ENCODE measurements around the gene DNASE2B.
A peak's percentile ranks its signal among the peaks of the same experiment; 100 is the strongest.

The DNASE2B gene

DNA sequence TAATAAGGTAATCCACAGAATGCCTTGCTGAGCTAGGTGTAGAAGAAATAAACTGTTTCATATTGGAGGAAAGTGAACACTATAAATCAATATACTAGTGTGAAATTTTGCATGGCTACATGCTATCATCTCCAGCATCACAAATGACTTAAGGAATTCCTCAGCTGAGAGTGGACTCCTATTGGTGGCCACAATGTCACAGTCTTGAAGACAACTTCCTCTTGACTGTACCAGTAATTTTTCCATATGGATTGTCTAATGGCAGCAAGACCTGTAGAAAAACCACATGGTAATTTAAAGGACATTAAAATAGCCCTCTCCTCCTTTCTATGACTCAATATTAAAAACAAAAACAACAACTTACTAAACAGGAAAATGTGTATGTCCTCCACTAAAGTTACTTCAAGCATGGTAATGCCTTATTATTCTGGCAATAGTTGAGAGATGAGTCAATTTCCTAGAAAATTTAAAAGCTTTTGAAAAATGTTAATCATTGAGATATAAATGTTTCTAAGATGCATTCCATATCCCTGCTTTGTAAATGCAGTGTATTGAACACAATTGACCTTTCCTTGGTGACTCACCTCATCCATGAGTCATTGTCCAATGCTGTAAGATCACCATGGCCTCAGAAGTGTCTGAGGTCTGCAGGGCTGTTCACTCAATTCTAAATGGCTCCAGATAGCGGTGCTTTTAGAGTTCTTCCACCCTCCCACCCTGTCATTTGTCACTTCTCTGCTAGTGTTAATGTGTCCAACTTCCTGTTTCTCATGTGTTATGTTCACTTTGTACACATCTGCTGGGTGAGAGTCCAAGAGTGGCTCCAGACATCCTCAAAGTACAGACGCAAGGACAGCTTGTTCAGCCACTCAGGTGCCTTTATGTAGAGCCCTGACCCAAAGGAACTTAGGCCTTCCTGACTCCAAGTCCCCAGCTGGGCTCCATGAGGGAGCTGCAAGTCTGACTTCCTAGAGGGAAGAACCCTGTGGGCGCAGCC is 32.8 kb upstream of the DNASE2B start:
- TF ChIP-seq, protein P1, sequence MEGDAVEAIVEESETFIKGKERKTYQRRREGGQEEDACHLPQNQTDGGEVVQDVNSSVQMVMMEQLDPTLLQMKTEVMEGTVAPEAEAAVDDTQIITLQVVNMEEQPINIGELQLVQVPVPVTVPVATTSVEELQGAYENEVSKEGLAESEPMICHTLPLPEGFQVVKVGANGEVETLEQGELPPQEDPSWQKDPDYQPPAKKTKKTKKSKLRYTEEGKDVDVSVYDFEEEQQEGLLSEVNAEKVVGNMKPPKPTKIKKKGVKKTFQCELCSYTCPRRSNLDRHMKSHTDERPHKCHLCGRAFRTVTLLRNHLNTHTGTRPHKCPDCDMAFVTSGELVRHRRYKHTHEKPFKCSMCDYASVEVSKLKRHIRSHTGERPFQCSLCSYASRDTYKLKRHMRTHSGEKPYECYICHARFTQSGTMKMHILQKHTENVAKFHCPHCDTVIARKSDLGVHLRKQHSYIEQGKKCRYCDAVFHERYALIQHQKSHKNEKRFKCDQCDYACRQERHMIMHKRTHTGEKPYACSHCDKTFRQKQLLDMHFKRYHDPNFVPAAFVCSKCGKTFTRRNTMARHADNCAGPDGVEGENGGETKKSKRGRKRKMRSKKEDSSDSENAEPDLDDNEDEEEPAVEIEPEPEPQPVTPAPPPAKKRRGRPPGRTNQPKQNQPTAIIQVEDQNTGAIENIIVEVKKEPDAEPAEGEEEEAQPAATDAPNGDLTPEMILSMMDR (IDR thresholded peaks at IDR 0.05; ENCODE audit: low read depth, low read length, missing control alignments) = no peak
- DNase-seq (ENCODE audit: extremely low read depth, low read depth) = peak; percentile 100
- no peak overlapping the region for H3K4me3 ChIP-seq (replicated peaks; ENCODE audit: low read depth, low read length)

DNA sequence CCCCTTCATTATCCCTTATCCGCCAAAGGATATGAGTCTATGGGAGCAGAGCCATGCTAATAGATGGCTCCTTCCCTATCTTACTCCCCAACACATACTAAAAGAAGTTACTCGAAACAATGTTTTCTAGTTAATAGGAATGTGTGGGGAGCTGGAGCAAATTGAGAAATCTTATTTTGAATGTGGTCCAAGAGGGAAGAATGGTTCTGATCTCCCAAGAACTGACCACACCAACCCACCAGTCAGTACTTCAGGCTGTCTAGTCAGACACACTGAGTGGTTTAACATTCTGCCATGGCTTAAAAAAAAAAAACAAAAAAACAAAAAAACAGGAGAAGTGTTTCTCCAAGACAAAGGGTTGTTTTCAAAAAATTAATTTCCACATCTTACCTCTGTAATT is 31.5 kb upstream of the DNASE2B start:
- H3K4me3 ChIP-seq (replicated peaks; ENCODE audit: low read depth, low read length) = no peak overlapping the region
- no peak for DNase-seq (ENCODE audit: extremely low read depth, low read depth)
- TF ChIP-seq, protein P1 (IDR thresholded peaks at IDR 0.05; ENCODE audit: low read depth, low read length, missing control alignments) = no peak

DNA sequence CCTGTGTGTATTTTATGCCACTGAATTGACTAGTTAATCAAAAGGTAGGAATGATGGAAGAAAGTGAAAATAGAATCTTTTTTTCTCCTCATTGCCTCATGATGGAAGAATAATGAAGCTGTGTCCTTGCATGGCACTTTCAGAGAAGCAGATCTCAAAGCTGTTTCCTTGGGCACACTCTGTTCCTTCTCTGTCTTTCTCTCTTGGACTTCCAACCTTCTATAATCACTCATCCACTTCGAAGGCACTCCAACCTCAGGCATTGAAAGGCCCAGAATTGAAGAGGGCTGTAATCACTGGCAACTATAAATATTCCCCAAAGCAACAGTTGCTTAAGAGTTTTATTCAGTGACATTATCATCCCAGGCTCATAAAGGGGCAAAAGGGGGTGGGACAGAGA is 31.1 kb upstream of the DNASE2B start:
- H3K4me3 ChIP-seq (replicated peaks; ENCODE audit: low read depth, low read length) = no peak overlapping the region
- TF ChIP-seq, protein P1 (IDR thresholded peaks at IDR 0.05; ENCODE audit: low read depth, low read length, missing control alignments) = no peak
- DNase-seq (ENCODE audit: extremely low read depth, low read depth) = no peak

DNA sequence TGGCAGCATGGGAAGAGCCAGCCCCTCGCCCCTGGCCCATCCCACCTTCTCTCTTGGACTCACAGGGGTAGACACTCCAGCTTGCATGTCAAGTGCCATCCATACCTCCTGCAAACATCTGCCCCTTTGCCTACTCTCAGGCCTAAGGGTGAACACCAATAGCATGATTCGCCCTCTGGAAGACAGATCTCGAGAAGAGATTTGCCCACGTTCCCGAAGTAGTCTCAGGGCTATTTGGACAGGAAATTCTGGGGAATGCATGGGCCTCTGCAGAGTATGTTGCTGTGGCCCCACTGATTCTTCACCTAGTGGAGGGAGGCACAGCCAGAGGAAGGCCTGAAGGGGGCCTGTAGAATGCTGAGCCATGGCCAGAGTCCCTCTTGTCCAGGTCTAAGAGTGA is 29.8 kb upstream of the DNASE2B start:
- no peak for DNase-seq (ENCODE audit: extremely low read depth, low read depth)
- H3K4me3 ChIP-seq (replicated peaks; ENCODE audit: low read depth, low read length) = no peak overlapping the region
- TF ChIP-seq, protein P1 (IDR thresholded peaks at IDR 0.05; ENCODE audit: low read depth, low read length, missing control alignments) = no peak

DNA sequence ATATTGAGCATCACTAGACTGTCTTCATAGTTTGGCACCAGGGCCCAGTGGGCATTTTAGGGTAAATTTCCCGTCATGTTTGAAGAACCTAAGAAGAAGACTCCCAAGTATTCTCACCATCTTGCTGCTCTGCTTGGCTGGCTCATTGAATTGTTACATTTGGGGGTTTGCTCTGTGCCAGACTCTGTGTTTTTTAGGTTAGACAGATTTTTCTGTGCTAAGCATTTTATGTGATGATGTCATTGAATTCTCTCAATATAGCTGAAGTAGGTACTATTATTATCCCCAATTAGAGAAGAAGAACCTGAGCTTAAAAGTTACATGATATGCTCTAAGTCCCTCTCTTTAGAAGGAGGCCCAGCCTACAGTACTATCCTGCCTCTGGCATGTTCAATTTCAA is 28.0 kb upstream of the DNASE2B start:
- DNase-seq (ENCODE audit: extremely low read depth, low read depth) = no peak
- no peak overlapping the region for H3K4me3 ChIP-seq (replicated peaks; ENCODE audit: low read depth, low read length)
- TF ChIP-seq, protein P1 (IDR thresholded peaks at IDR 0.05; ENCODE audit: low read depth, low read length, missing control alignments) = no peak

DNA sequence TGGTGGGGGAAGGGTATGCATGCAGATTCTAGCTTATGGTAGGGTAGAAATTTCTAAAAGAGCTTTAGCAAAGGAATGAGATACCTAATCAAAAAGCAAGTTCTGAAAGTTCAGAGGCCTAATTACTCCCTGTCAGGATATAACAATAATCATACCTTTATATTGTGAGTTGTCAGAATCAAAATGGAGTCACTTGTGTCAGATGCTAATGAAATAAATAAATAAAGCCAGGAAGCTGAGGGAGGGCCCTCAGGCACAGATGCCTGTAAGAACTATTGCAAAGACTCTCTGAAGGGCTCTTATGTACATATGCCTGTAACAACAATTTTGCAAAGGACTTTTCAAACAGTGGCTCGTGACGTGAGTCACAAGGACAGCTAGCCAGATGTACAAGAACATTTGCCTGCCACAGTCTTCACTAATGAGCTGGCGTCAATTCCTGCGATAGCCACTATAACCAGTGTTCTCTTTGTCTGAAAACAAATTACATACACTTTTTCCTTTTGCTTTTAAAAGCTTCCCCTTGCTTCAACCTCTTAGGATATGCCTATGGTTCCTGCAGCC is 27.4 kb upstream of the DNASE2B start:
- H3K4me3 ChIP-seq (replicated peaks; ENCODE audit: low read depth, low read length) = no peak overlapping the region
- TF ChIP-seq, protein P1 (IDR thresholded peaks at IDR 0.05; ENCODE audit: low read depth, low read length, missing control alignments) = no peak
- no peak for DNase-seq (ENCODE audit: extremely low read depth, low read depth)
